Mucosa of descending colon (tissue), 3 donors: ENCODE results near the gene SLC10A3. TPM values are rescaled to one million over a fixed set of nuclear protein-coding genes. Genes with fewer than 3 reads are reported as not detected.
A peak's percentile ranks its signal among the peaks of the same experiment; 100 is the strongest.

Experiments used
- ATAC-seq: fragments of 200-7000 bp; cut with Tn5 transposase; one replicate; pipeline ENCODE4 v1.9.1; 2020; ENCODE audit warnings: mild to moderate bottlenecking, moderate library complexity
- DNase-seq, 3 donors: peaks; one replicate each; pipeline ENCODE4 v3.0.0-alpha.2; 2020
- H3K36me3 ChIP-seq: fragments of 200-600 bp; one replicate; pipeline ENCODE4 v1.8.0; 2021; ENCODE audit warnings: low read depth, mild to moderate bottlenecking
- H3K4me1 ChIP-seq: fragments of 200-600 bp; one replicate; pipeline ENCODE4 v1.8.0; 2021; ENCODE audit warnings: low read depth, mild to moderate bottlenecking
- H3K4me3 ChIP-seq: fragments of 200-600 bp; one replicate; pipeline ENCODE4 v1.8.0; 2021; ENCODE audit warnings: mild to moderate bottlenecking
- H3K9me3 ChIP-seq: fragments of 200-600 bp; one replicate; pipeline ENCODE4 v1.8.0; 2021; ENCODE audit warnings: mild to moderate bottlenecking
- CTCF ChIP-seq: fragments of 200-600 bp; IDR thresholded peaks from one replicate; pipeline ENCODE4 v1.8.0; 2022; ENCODE audit warnings: antibody characterized with exemption, mild to moderate bottlenecking
- intact Hi-C, 2 donors: fragments of 100-400 bp; cut with DNase I in 1 of 2; cut with micrococcal nuclease in 1 of 2; formaldehyde crosslinking; loops; one replicate each; pipeline versions ENCODE4 v1.11.0 to v1.11.1; 2022; cut with DNase I, micrococcal nuclease
- total RNA-seq, 3 donors: library from RNA; stranded (reverse); fragmentation: NEBNext Ultra II Directional in 2 of 3; extraction: Animal tissue kit (Norgen Biotek cat#: 25700) in 2 of 3; gene quantifications; one replicate each; pipeline versions ENCODE4 v1.2.1 to v1.2.4, GENCODE V29; 2021 to 2023
- donor health status: DM: no; HTN: no; CAD: no; lungs with moderate emphysema.
- donor health status: DM: no; HTN: no; CAD: no.
- donor health status: DM: no; HTN: yes; CAD: no.

Gene SLC10A3
- total RNA-seq, 3 donors from 2014 or later, result 26.2 to 30.6 (median 28.0) TPM

GRCh38 chrX:154495472-154495922, 5.1 kb upstream of the SLC10A3 start:
- ATAC-seq (no peak), DNase-seq (no peak)
- H3K4me1 ChIP-seq, result no peaks in the 10 kb centered on the region
- no peaks in the 10 kb centered on the region for H3K36me3 ChIP-seq
- intact Hi-C loops, result no loop called here
- H3K4me3 ChIP-seq, result no peak overlapping the region
- TF ChIP-seq CTCF, result no peak
- no peaks in the 10 kb centered on the region for H3K9me3 ChIP-seq

GRCh38 chrX:154494715-154495114, 4.3 kb upstream of the SLC10A3 start:
- ATAC-seq (no peak), DNase-seq (no peak)
- Histone ChIP-seq H3K4me1 (no peaks in the 10 kb centered on the region), H3K9me3 (no peaks in the 10 kb centered on the region), H3K4me3 (no peak overlapping the region), H3K36me3 (no peaks in the 10 kb centered on the region)
- TF ChIP-seq CTCF, result no peak
- intact Hi-C loops, result no loop called here

- intact Hi-C loops, result no loop called here
- no peak for TF ChIP-seq CTCF
- peak overlapping the region; percentile 51 for H3K4me3 ChIP-seq
- H3K36me3 ChIP-seq, result no peaks in the 10 kb centered on the region
- ATAC-seq (peak; percentile 24), DNase-seq (peak in 2 of 3 donors; percentile 31 to 72)
- no peaks in the 10 kb centered on the region for H3K9me3 ChIP-seq
- H3K4me1 ChIP-seq, result no peaks in the 10 kb centered on the region
Measured at GRCh38 chrX:154490021-154490413, 412 bp downstream of the SLC10A3 start.

- no peak overlapping the region for H3K4me3 ChIP-seq
- no peak for ATAC-seq
- intact Hi-C loops, result no loop called here
- TF ChIP-seq CTCF, result no peak
- no peaks in the 10 kb centered on the region for H3K4me1 ChIP-seq
- H3K9me3 ChIP-seq, result no peaks in the 10 kb centered on the region
- DNase-seq, result no peak
- H3K36me3 ChIP-seq, result no peaks in the 10 kb centered on the region
Measured at GRCh38 chrX:154489182-154489581, 1.2 kb downstream of the SLC10A3 start.

GRCh38 chrX:154488336-154489075, 1.9 kb downstream of the SLC10A3 start:
- Histone ChIP-seq H3K9me3 (no peaks in the 10 kb centered on the region), H3K36me3 (no peaks in the 10 kb centered on the region), H3K4me3 (no peak overlapping the region), H3K4me1 (no peaks in the 10 kb centered on the region)
- TF ChIP-seq CTCF, result no peak
- intact Hi-C loops, result no loop called here
- ATAC-seq, result no peak
- no peak for DNase-seq
